Measurements from ENCODE around the gene AMOTL2.

- TF ChIP-seq CTCF (conservative IDR thresholded peaks at IDR 0.05; ENCODE audit: low read depth, low read length) = no peak
- no peak for TF ChIP-seq EZH2 (IDR thresholded peaks at IDR 0.05; ENCODE audit: borderline replicate concordance, low read depth, low read length, poor library complexity, severe bottlenecking)
Measured at GRCh38 chr3:134307425-134307824, 66.8 kb downstream of the AMOTL2 start.

Data from A673 (cell line).